Memory B cell (primary cell): ENCODE data around the gene ZNF480.
A peak's percentile ranks its signal among the peaks of the same experiment; 100 is the strongest.

ENCODE experiments used
- ATAC-seq: fragments of 150-1000 bp; cut with Tn5 transposase; 2 replicates; pipeline ENCODE4 v1.10.0; 2021; ENCODE audit warnings: low read depth, mild to moderate bottlenecking, moderate library complexity
- DNase-seq, 2 donors: peaks; one replicate each; pipeline ENCODE4 v3.0.0; 2022; ENCODE audit warnings: low spot score in 2 of 2
- H3K27ac Mint-ChIP-seq: one replicate; pipeline ENCODE4 v1.8.0; 2022; ENCODE audit warnings: mild to moderate bottlenecking, moderate library complexity, mixed read lengths
- H3K27me3 Mint-ChIP-seq: one replicate; pipeline ENCODE4 v1.8.0; 2022; ENCODE audit warnings: mixed read lengths
- H3K36me3 Mint-ChIP-seq: one replicate; pipeline ENCODE4 v1.8.0; 2022; ENCODE audit warnings: mild to moderate bottlenecking, mixed read lengths
- H3K4me1 Mint-ChIP-seq: one replicate; pipeline ENCODE4 v1.8.0; 2022; ENCODE audit warnings: mixed read lengths
- H3K4me3 Mint-ChIP-seq: one replicate; pipeline ENCODE4 v1.8.0; 2022; ENCODE audit warnings: mild to moderate bottlenecking, moderate library complexity, mixed read lengths
- H3K9me3 Mint-ChIP-seq: one replicate; pipeline ENCODE4 v1.8.0; 2022; ENCODE audit warnings: mixed read lengths

Gene ZNF480

DNA sequence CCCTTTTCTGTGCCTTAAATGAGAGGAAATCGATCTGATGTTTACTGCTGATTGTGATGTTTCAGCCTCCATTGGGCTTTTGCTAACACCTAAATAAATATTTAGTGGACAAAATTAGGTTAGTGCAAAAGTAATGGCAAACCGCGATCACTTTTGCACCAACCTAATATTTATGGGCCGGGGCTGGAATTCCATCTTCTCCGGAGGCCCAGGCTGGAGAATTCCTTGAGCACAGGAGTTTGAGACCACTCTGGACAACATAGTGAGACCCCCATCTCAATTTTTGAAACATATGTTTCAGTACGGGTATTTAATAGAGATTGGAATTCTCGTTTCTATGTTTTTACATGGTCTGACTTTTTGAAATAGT is 73.4 kb downstream of the ZNF480 start:
- H3K27ac Mint-ChIP-seq, result peak overlapping the region; percentile 99
- H3K9me3 Mint-ChIP-seq, result peaks cover 14% of the 10 kb centered on the region
- H3K36me3 Mint-ChIP-seq, result peaks cover 36% of the 10 kb centered on the region
- peaks cover 2% of the 10 kb centered on the region for H3K4me1 Mint-ChIP-seq
- H3K4me3 Mint-ChIP-seq, result peak overlapping the region; percentile 95
- no peaks in the 10 kb centered on the region for H3K27me3 Mint-ChIP-seq
- DNase-seq (no peak), ATAC-seq (no peak)
